Activated CD8-positive, alpha-beta memory T cell treated with anti-CD3 and anti-CD28 coated beads, Interleukin-2, amount 50 U/mL, for 1 hour (primary cell): ENCODE measurements around the gene STARD3.

Experiments
- DNase-seq: peaks from one replicate; pipeline ENCODE4 v3.0.0-alpha.2; 2020; ENCODE audit errors: extremely low read depth

The STARD3 gene

DNA sequence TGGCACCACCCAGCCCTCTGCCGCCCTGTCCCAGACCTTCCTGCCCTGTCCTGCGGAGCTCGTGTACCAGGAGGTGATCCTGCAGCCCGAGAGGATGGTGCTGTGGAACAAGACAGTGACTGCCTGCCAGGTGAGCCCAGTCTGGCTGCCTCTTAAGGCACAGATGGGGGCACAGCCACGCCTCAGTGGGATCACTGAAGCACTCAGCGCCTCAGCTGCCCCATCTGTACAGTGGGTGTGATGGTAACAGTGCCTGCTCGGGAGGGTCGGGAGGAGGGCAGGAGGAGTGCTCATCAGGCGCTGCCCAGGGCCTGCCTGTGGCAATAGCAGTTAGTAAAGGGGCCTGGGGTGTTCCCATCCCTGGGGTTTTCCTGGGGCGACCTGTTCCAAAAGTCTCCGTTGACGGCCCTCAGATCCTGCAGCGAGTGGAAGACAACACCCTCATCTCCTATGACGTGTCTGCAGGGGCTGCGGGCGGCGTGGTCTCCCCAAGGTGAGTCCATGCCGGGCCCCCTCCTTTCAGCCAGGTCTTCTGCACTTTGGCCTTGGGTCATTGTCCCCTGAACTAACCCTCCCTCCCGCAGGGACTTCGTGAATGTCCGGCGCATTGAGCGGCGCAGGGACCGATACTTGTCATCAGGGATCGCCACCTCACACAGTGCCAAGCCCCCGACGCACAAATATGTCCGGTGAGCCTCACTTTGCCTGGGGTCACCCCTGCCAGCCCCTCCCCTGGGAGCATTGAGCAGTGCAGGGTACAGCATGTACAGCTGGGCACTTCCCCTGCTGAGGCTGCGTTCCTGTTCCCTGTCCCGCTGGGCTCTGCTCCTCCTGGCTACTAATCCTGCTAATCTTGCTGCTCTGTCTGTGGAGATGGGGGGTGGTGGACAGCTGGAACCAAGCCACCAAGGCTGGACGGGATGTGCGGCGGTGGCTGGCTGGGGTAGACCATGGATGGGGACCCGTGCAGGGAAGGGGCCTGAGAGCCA lies 23.7 kb downstream of the STARD3 start:
- DNase-seq: no peak

DNA sequence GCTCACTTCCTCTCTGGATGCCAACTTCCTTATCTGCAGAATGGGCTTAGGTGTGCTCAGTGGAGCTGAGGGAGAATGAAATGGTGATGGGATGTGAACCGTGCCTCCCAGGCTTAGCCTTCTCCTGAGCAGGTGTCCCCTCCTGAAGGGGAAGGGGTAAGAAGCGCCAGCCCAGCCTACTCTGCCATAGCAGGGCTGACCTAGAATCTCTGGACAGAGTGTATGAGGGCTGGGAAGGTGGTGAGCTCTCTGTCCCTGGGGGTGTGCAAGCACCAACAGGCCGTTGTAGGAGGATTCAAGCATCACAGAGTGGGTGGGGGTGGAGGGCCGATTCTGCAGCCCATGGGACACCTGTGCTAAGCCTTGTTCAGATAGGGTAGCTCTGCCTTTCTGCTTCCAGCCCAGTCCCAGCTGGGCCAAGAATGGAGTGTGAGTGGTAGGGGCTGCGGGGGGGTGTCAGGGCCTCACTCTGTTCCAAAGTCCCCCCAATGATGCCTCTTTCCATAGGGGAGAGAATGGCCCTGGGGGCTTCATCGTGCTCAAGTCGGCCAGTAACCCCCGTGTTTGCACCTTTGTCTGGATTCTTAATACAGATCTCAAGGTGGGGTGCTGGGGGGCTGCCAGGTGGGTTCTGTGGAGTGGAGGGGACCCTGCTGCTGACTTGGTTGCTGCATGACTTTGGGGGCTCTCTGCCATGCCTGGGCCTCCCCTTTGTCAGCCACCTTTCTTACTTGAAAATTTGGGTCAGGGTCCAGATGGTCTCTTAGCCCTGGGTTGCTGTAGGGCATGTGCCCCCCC lies 25.0 kb downstream of the STARD3 start:
- no peak for DNase-seq

DNA sequence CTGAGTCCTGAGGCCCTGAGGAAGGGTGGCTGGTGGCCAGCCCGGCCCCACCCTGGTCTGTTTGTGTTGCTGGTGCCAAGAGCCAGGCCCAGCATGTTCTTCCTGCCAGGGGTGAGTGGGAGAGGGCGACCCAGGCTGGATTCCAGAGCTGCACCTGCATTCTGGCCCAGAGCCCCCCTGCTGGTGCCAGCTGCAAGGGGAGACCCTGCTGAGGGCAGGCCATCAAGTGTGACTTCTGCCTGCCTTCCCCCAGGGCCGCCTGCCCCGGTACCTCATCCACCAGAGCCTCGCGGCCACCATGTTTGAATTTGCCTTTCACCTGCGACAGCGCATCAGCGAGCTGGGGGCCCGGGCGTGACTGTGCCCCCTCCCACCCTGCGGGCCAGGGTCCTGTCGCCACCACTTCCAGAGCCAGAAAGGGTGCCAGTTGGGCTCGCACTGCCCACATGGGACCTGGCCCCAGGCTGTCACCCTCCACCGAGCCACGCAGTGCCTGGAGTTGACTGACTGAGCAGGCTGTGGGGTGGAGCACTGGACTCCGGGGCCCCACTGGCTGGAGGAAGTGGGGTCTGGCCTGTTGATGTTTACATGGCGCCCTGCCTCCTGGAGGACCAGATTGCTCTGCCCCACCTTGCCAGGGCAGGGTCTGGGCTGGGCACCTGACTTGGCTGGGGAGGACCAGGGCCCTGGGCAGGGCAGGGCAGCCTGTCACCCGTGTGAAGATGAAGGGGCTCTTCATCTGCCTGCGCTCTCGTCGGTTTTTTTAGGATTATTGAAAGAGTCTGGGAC lies 25.8 kb downstream of the STARD3 start:
- DNase-seq: no peak

DNA sequence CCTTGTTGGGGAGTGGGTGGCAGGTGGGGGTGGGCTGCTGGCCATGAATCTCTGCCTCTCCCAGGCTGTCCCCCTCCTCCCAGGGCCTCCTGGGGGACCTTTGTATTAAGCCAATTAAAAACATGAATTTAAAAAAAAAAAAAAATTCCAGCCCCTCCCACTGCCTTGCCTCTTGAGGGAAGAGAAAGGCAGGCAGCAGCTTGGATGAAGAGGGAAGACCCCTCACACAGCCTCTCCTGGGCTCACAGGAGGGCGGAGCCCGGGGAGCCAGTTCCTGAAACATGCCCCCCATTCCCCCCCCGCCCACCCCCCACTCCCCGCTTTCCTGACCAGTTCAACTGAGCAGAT lies 26.4 kb downstream of the STARD3 start:
- DNase-seq: no peak

DNA sequence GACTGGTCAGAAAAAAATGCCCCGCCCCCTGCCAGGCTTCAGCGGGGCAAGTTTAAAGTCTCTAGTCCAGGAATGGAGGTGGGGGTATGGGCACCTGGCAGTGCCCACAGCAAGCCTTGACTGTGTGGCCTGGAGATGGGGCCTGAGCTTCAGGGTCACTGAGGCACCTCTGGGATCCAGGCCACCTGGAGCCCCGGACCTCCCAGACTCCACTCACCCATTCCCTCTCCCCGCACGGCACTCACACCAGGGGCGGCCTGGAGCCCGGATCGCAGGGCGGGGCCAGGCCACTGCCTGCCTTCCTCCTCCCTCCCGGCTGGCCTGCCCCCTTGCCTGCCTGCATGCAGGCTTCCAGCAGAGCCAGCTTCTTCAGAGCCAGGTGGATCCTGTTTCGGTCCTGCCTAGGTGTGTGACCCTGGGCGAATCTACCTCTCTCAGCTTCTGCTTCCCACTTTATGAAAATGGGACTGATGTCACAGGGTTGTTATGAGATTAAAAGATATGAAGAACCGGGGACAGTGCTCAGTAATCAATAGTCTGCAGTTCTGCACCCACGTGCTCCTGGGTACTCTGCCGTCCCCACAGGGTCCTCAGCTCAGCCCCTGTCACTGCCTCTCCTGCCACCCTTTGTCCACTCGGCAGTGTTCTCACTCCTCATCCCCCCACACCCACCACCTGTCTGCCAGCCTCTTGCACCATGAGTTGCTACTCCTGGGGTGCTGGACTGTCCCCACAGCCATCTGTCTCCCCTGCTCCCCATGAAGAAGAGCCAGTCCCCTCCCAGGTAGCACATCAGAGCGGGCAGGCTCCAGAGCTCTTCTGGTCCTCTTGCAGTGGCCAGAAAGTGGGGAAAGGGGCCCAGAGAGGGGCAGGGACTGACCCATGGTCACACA lies 27.0 kb downstream of the STARD3 start:
- DNase-seq: no peak

DNA sequence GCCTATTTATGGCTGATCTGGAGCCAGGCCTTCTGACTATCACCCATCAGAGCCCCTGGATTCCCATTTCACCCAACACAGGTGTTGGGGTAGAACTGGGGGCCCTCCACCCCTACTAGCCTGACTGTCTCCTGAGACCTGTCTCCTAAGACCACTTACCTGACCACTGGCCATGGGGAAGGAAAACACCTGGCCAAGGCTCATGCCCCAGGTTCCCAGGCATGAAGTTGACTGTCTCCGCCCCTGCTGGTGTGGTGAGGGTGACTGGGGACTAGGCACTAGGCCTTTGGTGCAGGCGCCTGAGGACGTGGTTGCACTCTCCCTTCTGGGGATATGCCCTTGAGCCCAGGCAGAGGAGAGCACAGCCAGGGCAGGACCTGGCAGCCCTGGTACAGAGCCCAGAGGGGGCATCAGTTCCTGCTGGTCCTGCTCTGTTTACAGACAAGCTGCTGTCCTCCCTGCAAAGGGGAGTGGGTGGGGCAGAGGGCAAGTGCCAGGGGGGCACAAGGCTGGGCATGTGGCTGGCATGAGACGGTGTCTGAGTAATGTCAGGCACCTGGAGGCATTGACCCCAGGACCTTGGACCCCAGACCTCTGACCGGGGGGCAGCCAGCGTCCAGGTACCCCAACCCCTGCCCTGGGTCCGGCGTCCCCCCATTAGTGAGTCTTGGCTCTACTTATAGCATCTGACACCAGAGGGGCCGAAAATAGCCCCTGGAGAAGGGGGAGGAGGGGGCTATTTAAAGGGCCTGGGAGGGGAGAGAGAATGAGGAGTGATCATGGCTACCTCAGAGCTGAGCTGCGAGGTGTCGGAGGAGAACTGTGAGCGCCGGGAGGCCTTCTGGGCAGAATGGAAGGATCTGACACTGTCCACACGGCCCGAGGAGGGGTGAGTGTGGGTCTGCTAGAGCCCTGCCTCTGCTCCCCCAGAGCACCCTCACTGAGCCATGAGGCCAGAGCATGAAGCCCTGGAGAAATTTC lies 27.9 kb downstream of the STARD3 start, which contains the start of gene TCAP:
TCAP (plus strand) TSS at position 769 of the 981 bp plus-strand sequence; CDS start at position 780, 11 bp downstream.
- no peak for DNase-seq

DNA sequence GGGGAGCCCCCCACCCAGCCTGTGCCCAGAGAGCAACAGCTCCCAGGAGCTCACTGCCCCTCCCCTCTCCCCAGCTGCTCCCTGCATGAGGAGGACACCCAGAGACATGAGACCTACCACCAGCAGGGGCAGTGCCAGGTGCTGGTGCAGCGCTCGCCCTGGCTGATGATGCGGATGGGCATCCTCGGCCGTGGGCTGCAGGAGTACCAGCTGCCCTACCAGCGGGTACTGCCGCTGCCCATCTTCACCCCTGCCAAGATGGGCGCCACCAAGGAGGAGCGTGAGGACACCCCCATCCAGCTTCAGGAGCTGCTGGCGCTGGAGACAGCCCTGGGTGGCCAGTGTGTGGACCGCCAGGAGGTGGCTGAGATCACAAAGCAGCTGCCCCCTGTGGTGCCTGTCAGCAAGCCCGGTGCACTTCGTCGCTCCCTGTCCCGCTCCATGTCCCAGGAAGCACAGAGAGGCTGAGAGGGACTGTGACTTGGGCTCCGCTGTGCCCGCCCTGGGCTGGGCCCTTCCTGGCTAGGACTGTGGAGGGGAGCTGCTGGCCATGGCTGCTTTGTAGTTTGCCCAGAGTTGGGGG lies 28.8 kb downstream of the STARD3 start:
- DNase-seq: no peak

DNA sequence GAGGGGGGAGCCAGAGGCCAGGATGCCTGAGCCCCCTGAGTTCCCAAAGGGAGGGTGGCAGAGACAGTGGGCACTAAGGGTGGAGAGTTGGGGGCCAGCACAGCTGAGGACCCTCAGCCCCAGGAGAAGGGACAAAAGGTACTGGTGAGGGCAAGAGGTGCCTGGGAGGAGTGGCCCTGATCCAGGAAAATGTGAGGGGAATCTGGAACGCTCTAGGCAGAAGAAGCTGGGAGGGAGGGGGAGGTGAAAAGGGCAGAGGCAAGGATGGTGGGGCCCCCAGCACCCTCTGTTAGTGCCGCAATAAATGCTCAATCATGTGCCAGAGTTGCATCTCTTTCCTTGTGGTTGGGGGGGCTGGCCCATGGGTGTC lies 29.3 kb downstream of the STARD3 start:
- no peak for DNase-seq

DNA sequence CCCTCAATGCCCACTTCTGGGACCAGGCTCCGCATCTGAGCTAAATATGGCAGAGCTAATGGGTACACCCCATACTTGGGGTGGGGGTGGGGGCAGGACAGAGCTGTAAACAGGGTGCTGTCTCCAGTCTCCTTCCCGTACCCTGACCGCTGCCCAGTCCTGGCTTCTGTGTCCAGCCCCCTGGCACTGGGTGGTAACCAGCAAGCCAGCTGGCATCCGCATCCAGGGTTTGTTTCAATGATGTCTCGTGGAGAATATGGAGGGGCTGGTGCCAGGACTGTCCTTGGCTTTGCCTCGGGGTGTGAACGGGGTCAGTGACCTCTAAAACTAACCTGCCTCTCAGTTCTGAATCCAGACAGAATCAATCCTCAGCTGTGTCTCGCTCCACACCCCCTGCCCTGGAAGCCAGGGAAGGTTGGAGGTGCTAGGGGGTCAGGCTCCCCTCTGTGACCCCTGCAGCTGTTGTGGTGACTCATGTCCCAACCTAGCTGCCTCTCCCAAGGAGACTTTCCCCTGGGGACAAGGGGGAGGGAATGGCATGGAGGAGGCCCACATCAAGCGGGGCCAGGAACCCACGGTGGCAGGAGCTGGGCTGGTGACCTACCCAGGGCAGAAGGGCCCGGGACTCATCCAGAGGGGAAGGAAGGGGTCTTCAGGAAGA lies 29.8 kb downstream of the STARD3 start:
- DNase-seq: no peak

DNA sequence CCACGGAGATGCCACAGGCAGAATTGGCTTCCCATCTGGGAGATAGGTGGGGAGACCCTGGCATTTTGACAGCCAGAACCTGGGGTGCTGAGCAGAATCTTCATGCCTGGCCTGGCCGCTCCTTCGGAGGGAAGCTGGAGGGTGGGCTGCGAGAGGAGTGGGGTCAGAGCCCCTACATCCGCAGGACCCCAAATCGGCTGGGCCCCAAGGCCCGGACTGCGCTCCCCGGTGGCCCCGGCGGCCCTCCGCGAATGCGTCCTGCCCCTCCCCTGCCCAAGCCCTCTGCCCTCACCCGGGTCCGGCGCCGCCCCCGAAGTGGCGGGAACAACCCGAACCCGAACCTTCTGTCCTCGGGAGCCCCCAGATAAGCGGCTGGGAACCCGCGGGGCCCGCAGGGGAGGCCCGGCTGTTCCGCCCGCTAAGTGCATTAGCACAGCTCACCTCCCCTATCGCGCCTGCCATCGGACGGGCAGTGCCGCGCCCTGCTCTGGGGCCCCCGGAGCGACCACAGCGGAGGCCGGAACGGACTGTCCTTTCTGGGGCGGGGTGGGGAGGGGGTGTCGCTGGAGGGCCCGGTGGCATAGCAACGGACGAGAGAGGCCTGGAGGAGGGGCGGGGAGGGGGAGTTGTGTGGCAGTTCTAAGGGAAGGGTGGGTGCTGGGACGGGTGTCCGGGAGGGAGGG lies 30.5 kb downstream of the STARD3 start:
- DNase-seq: no peak

DNA sequence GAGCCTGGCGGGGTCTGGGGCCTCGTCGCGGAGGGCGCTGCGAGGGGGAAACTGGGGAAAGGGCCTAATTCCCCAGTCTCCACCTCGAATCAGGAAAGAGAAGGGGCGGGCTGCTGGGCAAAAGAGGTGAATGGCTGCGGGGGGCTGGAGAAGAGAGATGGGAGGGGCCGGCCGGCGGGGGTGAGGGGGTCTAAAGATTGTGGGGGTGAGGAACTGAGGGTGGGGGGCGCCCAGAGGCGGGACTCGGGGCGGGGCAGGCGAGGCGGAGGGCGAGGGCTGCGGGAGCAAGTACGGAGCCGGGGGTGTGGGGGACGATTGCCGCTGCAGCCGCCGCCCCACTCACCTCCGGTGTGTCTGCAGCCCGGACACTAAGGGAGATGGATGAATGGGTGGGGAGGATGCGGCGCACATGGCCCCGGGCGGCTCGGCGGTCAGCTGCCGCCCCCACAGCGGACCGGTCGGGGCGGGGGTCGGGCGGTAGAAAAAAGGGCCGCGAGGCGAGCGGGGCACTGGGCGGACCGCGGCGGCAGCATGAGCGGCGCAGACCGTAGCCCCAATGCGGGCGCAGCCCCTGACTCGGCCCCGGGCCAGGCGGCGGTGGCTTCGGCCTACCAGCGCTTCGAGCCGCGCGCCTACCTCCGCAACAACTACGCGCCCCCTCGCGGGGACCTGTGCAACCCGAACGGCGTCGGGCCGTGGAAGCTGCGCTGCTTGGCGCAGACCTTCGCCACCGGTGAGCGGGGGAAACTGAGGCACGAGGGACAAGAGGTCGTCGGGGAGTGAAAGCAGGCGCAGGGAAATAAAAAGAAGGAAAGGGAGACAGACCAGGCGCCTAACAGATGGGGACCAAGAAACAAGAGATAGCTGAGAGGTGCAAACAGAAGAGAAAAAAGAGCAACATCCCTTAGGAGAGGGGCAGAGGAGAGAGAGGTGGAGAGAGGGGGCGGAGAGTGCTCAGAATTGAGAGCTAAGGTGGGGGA lies 31.3 kb downstream of the STARD3 start, which contains the start of gene PNMT:
PNMT (plus strand) TSS at position 509 of the 980 bp plus-strand sequence; CDS start at position 532, 23 bp downstream.
- DNase-seq: no peak

DNA sequence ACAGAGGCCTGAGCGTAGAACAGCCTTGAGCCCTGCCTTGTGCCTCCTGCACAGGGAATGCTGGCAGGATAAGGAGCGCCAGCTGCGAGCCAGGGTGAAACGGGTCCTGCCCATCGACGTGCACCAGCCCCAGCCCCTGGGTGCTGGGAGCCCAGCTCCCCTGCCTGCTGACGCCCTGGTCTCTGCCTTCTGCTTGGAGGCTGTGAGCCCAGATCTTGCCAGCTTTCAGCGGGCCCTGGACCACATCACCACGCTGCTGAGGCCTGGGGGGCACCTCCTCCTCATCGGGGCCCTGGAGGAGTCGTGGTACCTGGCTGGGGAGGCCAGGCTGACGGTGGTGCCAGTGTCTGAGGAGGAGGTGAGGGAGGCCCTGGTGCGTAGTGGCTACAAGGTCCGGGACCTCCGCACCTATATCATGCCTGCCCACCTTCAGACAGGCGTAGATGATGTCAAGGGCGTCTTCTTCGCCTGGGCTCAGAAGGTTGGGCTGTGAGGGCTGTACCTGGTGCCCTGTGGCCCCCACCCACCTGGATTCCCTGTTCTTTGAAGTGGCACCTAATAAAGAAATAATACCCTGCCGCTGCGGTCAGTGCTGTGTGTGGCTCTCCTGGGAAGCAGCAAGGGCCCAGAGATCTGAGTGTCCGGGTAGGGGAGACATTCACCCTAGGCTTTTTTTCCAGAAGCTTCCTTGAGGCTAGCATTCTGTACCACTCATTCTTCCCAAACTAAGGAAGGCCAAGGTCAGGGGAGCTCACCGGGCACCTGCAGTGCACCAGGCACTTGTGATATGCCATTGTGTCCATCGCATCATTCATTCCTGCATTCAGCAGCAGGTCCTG lies 33.2 kb downstream of the STARD3 start:
- DNase-seq: no peak

DNA sequence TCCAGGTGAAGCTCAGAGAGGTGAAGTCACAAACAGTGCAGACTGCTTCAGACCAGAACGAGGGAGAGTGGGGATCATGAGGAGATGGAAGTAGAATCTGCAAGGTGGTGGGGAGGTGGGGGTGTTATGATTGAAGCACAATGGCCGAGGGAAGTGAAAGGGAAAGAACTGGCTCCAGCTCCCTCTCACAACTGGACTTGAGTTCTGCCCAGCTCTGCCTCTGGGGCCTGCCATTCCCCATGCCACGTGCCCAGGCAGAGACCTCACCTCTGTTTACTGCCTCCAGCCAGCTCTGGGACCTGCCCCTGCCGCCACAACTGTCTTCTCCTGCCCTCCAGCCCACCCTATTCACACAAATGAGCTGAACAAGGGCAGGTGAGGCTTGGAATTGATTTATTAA lies 33.8 kb downstream of the STARD3 start:
- no peak for DNase-seq

DNA sequence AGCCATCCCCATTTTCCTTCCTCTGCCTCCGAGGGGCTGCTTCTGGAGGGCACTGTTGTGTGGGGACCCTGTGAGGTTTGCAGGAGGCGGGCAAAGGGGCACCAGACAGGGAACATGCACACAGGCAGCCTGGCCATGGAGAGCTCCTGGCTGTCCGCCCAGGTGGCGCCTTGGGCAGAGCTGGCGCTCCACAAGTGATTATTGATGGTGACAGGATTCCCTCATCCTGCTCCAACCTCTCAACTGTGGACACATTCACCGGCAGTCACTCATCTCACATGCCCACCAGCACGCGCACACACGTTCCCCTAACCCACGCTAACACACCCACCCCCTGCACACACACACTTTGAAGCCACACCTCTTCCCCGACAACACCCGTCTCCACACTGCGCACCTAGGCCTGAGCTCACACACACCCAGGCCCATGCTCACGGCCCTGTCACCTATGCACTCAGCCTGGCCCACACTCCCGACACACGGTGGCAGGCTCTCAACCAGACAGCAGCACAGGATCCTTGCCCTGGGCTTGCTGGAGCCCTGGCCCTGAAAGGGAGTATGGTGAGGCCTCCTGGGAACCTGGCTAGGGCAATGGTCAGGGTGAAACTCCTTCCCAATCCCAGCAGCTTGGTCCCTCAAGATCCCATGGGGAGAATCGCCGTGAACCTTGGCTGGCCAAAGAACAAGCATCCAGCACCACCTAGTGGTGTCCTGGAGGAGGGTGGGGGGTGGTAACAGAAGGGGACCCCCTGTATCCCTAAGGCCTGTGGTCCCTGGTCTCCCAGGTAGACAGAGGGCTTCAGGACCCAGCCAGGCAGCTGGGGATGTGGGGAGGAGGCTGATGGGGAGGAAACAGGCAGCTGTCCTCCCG lies 34.9 kb downstream of the STARD3 start:
- no peak for DNase-seq
